ENCODE measurements around the gene SELENOO.
A peak's percentile ranks its signal among the peaks of the same experiment; 100 is the strongest.
"Not testable (repeated sequence)": the region's sequence is repeated elsewhere in the genome, so short reads cannot be mapped to it uniquely, and the experiment has no call there.

The SELENOO gene

DNA sequence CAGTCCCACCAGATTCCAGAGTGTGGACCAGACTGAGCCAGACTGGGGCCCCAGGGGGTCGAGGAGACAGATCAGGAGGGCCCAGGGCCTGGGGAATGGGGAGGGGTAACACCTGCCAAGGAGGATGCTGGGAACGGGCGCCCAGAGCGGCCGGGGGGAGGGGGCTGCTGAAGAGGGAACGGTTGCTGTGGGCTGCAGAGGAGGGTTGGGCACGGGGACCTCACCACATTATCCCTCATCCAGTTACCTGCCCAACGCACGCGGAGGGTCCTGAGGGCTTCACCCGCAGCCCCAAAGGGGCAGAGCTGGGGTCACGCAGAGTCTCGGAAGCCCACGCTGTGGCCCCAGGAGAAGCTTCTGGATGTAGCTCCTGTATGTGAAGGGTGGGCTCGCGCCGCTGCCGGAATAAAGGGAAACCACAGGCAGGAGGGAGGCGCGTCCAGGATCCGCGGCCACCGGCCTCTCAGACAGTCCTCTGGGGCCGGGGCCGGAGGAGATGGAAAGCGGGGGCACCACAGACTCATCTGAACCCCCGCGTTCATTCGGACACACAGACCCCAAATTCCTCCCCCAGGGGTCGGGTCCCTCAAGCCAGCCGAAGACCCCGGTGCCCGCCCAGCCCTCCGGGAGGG is 866 bp upstream of the SELENOO start:
- DNase-seq (ENCODE audit: low spot score) = no peak

DNA sequence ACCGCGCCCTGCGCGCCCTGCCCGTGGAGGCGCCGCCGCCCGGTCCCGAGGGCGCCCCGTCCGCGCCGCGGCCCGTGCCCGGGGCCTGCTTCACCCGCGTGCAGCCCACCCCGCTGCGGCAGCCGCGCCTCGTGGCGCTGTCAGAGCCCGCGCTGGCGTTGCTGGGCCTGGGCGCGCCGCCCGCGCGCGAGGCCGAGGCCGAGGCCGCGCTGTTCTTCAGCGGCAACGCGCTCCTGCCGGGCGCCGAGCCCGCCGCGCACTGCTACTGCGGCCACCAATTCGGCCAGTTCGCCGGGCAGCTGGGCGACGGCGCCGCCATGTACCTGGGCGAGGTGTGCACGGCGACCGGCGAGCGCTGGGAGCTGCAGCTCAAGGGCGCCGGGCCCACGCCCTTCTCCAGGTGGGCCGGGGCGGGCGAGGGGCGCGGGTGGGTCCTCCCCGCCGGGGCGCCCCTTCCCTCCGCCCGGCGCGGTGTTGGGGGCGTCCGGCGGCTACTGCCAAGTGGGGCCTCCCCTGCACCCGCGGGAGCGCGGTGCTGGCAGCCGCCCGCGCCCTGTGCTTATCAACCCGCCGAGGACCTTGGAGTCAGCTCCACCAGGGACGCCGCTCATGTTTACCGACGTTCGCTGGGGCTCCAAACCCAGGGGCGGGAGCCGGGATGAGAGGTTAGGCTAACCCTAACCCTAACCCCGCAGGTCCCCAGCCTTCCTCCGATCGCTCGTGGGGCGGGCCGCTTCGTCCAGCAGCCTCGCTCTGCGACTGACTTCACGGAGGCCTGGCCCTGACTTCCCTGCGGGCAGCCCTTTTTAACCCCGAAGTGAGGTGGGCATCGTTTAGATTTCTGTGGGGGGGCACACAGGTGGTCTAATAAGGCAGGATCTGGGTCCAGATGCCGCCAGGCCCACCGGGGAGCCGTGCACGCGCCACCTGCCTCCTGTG is 649 bp downstream of the SELENOO start:
- peak; percentile 9 for DNase-seq (ENCODE audit: low spot score)

DNA sequence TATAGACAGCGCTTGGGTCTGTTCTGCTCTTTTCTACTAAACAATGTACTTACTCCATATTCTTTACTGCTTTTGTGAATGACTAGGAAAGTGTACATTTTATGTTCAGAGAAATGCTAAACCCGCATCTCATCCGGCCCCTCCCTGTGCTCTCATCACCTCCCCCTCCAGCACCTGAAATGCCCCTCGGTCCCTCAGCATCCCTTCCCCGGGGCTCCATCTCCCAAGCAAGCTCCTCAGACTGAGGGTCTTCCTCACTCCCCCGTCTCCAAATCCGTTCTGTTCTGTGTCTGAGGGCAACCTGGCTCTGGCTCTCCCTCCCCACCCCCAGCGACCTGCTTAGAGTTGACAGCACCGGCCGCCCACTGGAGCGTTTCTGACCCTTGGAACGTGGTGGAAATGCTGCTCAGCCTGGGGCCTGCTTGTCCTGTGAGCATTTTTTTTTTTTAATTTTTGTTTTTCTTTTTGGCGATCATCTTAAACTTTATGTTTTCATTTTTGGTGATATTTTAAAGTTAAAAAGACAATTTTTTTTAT is 1.4 kb downstream of the SELENOO start:
- DNase-seq (ENCODE audit: low spot score) = no peak

DNA sequence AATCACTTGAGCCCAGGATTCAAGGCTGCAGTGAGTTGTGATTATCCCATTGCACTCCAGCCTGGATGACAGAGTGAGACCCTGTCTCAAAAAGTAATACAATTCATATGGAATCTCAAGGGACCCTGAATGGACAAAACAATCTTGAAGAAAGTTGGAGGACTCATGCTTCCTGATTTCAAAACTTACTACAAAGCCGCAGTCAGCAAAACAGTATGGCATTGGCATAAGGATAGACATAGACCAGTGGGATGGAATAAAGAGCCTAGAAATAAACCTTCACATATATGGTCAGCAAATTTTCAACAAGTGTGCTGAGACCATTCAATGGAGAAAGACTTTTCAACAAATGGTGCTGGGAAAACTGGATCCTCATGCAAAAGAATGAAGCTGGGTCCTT is 2.5 kb downstream of the SELENOO start:
- no peak for DNase-seq (ENCODE audit: low spot score)

DNA sequence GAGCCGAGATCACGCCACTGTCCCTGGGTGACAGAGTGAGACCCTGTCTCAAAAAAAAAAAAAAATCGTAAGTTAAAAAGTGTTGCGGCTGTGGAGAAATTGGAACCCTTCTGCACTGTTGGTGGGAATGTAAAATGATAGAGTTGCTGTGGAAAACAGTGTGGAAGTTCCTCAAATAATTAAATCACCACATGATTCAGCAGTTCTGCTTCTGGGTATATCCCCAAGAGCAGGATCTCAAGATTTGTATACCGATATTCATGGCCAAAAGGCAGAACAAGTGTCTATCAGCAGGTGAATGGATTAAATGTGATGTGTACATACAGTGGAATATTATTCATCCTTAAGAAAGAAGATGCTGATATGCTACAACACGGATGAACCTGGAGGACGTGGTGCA is 3.8 kb downstream of the SELENOO start:
- DNase-seq (ENCODE audit: low spot score) = no peak

DNA sequence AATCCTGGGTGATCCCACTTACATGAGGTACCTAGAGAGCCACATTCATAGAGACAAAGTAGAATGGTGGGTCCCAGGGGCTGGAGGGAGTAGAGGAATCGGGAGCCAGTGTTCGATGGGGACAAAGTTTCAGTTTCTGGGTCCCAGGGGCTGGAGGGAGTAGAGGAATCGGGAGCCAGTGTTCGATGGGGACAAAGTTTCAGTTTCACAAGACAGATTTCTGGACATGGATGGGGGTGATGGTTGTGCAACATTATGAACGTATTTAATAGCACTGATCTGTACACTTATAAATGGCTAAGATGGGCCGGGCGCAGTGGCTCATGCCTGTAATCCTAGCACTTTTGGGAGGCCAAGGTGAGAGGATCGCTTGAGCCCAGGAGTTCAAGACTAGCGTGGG is 4.2 kb downstream of the SELENOO start:
- DNase-seq (ENCODE audit: low spot score) = not testable (repeated sequence)

DNA sequence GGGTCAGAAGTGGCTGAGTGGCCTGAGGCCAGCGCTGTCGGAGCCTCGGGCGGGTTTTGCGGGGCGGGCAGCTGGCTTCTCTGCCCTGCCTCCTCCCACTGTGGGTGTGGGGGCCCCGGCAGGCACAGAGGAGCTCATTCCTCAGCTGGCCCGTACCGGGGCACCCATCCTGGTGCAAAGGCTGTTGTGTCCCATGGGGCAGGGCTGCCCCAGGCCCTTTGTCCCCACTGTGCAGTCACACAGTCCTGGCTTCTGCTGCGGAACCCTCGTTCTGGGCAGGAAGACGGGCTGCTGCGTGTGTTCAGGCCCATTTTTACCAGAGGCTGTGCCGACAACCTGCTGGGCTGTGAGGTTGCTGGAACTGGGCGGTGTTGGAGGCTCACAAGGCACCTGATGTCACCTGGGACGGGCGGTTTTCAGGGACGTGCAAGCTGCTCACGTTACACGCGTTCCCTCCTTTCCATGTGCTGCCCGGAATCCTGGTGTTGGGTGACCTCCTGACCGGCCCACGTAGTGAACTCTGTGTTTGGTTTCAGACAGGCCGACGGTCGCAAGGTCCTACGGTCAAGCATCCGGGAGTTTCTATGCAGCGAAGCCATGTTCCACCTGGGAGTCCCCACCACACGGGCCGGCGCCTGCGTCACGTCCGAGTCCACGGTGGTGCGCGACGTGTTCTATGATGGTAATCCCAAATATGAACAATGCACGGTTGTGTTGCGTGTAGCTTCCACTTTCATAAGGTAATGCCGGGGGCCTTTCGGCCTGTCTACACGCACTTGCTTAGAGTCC is 5.2 kb downstream of the SELENOO start:
- no peak for DNase-seq (ENCODE audit: low spot score)

DNA sequence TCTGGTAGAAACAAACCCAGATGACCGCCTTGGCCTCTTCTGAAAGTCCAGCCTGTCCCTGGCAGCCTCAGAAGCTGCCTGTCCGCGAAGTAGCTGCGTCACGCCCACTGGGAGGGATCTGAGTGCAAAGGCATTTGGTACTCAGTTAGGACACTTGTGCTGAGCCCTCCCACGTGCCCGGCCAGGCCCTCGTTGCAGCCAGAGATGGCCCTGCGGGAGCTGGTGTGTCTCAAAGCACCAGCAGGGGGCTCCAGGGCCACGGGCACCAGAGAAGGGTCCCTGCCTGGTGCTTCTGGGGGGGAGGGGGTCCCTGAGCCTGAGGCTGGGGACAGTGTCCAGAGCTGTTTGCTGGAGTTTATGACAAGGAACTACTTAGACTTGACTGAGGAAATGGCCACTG is 5.8 kb downstream of the SELENOO start:
- no peak for DNase-seq (ENCODE audit: low spot score)

DNA sequence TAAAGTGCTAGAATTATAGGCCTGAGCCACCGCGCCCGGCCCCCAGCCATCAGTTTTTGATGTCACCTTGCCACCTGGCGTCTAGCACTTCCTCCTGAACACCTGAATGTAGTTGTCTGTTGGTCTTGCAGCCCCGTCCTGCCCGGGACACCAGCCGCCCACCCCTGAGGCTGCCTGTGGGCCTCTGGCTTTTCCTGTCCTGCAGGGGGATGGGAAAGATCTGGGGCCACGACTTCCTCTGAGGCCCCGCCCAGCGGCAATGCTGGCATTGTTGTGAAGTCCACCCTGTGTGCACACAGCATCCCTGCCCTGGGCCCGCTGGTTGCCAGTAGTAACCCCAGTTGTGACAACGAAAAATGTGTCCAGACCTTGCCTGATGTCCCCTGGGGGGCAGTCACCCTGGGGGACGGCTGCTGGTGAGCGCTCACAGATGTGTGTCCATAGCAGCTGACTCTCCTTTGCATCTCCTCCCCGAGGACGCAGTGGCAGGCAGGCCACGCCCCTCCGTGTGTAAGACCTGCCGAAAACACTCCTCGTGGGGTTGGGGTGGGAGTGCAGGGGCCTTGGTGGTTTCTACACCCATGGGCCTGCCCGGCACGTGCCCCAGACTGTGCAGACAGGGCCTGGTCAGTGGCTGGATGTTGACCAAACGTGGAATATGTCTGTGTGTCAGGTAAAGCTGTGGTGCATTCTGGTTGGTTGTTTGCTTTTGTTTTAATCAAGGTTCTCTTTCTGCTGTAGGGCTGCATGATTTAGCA is 6.8 kb downstream of the SELENOO start:
- DNase-seq (ENCODE audit: low spot score) = no peak

DNA sequence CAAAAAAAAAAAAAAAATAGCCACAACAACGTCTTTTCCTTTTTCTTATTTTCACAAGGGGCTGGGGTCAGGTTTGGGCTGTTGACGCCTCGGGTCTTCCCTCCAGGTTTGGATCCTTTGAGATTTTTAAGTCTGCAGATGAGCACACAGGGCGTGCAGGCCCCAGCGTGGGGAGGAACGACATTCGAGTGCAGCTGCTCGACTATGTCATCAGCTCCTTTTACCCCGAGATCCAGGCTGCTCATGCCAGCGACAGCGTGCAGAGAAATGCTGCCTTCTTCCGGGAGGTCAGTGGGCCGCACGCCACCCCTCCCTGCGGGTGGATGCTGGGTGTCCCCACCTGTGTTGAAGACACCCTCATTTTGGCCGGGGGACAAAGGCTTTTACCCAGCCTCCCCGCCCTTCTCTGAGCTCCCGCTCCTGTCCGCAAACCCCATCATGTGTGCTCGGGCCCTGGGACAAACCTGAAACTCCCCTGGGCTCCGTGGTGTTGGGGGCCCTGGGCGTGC is 7.7 kb downstream of the SELENOO start:
- DNase-seq (ENCODE audit: low spot score) = no peak

DNA sequence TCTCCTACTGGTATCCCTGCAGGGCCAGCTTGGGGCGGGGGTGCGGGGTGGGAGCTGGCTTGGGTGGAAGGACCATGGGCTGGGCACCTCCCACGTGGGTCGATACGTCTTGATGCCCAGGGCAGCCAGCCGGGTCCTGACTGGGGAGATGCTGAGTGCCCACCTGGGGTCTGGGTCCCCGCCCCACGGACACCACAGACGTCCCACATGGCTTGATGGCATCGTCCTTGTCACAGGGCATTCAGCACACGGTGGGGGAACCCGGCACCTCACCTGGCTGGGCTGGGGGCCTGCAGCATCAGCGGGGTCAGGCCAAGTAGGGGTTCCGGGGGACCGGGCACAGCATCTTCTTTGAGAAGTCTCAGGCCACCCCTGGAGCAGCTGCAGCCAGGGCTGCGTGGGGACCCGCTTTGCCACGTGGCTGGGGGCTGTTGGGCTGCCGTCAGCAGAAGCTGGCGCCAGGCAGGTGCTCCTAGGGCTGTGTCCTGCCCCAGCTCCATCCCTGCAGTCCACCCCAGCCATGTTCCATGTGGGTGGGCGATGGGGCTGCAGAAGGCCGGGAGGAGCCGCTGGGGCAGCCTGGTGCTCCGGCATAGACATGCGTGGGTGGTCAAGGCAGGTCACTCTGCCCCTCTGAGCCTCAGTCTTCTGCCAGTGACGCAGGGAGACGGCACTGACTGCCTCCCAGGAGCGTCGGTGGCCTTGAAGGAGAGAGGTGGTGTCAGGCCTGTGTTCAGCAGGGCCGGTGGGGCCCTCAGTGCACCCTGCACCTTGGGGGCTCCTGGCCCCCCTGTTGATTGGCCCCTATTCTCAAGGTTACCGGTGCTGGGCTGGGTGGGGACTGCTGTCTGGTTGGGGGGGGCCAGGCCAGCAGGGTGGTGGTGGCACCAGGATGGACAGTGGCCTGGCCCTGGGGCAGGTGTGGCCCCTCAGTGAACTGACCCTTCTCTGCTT is 8.4 kb downstream of the SELENOO start:
- DNase-seq (ENCODE audit: low spot score) = no peak

DNA sequence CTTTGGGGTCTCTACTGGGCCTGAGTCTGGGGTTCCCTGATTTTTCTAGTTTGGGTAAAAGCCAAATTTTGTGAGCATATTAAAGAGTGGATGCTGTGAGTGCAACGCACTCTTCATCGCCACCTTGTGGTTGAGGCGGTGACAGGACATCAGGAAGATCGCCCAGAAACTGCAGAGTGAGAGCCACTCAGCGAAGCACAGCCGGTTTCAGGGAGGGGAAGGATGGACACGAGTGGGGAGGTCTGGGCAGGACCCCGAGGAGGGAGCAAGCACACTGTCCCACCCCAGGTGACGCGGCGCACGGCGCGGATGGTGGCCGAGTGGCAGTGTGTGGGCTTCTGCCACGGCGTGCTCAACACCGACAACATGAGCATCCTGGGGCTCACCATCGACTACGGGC is 9.1 kb downstream of the SELENOO start:
- DNase-seq (ENCODE audit: low spot score) = peak; percentile 55

DNA sequence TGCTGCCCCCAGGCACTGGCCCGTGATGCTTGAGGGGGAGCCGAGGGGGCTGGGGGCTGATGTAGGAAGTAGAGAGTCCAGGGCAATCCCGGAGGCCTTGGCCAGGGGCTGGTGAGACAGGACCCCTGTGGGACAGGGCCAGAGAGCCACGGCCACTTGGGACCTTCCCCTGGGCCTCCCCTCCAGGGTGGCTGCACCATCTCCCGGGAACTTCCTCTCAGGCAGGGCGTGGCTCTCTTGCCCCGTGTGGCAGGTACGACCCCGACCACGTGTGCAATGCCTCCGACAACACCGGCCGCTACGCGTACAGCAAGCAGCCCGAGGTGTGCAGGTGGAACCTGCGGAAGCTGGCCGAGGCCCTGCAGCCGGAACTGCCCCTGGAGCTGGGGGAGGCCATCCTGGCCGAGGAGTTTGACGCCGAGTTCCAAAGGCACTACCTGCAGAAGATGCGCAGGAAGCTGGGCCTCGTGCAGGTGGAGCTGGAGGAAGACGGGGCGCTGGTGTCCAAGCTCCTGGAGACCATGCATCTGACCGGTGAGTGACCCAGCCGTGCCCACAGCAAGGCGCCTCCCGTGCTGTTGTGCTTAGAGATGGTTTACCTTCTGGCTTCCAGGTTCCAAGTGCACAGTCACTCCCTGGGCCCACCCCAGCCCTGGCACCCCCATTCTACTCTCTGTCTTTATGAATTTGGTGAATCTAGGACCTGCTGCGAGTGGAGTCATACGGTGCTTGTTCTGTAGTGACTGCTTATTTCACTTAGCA is 9.7 kb downstream of the SELENOO start:
- DNase-seq (ENCODE audit: low spot score) = no peak

DNA sequence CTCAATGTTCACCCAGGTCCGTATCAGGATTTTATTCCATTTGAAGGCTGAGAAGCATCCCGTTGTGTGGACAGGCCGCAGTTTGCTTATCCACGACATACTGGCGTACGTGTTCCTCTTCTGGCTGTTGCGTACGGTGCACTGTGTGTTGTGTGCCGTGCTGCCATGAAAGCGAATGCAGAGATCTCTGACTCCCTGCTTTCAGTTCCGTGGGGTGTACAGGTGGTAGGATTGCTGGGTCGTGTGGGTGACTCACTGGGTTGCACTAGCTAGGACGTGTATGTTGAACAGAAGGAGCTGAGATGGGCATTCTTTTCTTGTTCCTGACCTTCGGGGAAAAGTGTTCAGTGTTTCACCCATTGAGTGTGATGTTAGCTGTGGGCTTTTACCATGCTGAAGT is 10.3 kb downstream of the SELENOO start:
- DNase-seq (ENCODE audit: low spot score) = no peak

DNA sequence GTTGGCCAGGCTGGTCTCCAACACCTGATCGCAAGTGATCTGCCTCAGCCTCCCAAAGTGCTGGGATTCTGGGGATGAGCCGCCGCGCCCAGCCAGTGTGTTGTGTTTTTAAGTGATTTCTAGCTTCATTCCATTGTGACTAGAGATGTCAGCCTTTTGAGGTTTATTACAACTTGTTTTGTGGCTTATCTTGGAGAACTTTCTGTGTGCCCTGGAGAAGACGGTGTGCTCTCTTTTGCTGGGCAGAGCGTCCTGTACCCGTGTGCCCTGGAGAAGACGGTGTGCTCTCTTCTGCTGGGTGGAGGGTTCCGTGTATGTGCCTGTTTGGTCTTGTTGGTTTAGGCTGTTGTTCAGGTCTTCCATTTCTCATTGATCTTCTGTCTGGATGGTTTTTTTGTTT is 12.5 kb downstream of the SELENOO start:
- DNase-seq (ENCODE audit: low spot score) = no peak

DNA sequence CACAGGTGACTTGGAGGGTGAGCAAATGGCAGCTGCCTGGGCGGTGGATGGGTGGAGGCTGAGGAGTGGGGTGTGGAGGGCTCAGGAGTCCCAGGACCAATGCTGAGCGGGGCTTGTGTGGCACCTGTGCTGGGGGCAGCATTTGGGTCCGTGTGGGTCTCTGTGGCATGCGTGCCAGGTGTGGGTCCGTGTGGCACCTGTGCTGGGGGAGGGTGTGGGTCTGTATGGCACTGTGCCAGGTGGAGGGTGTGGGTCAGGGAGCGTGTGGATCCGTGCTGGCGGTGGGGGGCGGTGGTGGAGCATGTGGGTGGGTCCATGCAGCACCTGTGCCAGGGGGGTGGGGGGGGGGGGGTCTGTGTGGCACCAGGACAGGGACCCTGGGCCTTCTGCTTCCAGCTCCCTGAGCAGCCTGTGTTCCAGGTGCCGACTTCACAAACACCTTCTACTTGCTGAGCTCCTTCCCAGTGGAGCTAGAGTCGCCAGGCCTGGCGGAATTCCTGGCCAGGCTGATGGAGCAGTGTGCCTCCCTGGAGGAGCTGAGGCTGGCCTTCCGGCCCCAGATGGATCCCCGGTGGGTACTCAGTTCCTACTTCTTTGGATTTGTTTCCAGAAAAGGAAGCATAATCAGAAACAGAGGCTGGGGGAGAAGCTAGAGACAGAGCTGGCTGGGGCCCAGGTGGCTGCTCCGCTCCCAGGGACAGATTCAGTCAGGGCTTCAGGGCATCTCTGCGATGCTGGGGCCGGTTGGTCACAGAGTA is 14.7 kb downstream of the SELENOO start:
- DNase-seq (ENCODE audit: low spot score) = no peak

DNA sequence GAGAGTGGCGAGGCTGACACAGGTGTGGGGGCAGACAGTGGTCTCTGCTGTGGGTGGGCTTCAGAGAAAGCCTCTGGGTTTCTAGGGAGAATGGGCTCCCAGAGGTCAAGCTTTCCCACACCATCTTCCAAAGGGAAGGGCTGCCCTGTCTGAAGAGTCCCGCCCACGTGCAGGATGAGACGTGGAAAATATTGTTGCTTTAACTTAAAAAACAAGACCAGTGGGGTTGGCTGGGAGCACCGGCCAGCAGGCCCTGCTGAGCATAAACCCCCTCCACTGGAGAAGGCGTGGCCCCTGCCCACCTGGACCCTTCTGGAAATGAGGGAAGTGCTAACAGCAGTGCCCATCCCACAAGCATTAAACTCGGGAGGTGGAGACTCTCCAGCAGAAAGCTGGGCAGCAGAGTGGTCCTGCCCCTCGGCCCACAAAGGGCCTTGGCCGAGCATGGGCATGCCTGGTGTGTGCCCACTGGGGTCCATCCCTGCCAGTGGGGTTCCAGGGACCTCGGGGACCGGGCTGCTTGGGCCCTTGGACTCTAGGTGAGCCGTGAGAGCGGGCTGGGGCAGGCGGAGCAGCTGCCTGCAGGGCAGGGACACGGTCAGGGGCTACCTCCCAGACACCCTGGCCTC is 15.4 kb downstream of the SELENOO start:
- no peak for DNase-seq (ENCODE audit: low spot score)

All from hematopoietic multipotent progenitor cell treated with erythropoietin and hydrocortisone succinate and interleukin-3 and kit ligand, for 17 days (in vitro differentiated cells).